Heart left ventricle (tissue), 13 donors: ENCODE measurements around the gene FOXL1.

Experiments used
- POLR2A ChIP-seq, 2 donors: fragments of 450-650 bp; IDR thresholded peaks; one replicate each; pipeline ENCODE4 v1.6.1; 2017; ENCODE audit warnings: antibody characterized with exemption in 2 of 2, mild to moderate bottlenecking in 2 of 2, moderate library complexity in 2 of 2
- TF ChIP-seq, protein P1 (sequence below), 12 donors: fragments of 200-600 bp; sonication (generic) in 4 of 12; IDR thresholded peaks; one replicate each; pipeline versions ENCODE4 v1.5.0 to v1.8.0; 2018 to 2022; ENCODE audit warnings: antibody characterized with exemption in 12 of 12, mild to moderate bottlenecking in 5 of 12
- donor health status: ischemic (EF 13 %, LVEDD 7.1; RV severe dilation, severe dysfunction).
- donor health status: DM: no; HTN: yes; CAD: no.
- donor health status: DM: no; HTN: no; CAD: no.
- donor health status: ischemic (EF 25% LVEDD 6.9; RV normal size, moderate dysfunction).
- donor health status: ischemic (EF 25% LVEDD 5.7; RV mildly dilated, moderate dysfunction).
- donor health status: ischemic (EF 35%, LVEDD 5.7; RV mildly dilated, moderate dysfunction).
- donor health status: nonischemic (EF 11% LVEDD 7.7; RV severe dilation, severe dysfunction).
- donor health status: DM: yes; HTN: yes; CAD: no.
- donor health status: PGD.
- donor health status: ischemic (EF 29% LVEDD 5.4; RV normal size, mild dysfunction).
- donor health status: nonischemic (EF 23%, LVEDD 6.1; RV moderate dilation, normal function).

GRCh38 chr16:86618431-86619238 lies 40.3 kb downstream of the FOXL1 start:
- TF ChIP-seq, protein P1, sequence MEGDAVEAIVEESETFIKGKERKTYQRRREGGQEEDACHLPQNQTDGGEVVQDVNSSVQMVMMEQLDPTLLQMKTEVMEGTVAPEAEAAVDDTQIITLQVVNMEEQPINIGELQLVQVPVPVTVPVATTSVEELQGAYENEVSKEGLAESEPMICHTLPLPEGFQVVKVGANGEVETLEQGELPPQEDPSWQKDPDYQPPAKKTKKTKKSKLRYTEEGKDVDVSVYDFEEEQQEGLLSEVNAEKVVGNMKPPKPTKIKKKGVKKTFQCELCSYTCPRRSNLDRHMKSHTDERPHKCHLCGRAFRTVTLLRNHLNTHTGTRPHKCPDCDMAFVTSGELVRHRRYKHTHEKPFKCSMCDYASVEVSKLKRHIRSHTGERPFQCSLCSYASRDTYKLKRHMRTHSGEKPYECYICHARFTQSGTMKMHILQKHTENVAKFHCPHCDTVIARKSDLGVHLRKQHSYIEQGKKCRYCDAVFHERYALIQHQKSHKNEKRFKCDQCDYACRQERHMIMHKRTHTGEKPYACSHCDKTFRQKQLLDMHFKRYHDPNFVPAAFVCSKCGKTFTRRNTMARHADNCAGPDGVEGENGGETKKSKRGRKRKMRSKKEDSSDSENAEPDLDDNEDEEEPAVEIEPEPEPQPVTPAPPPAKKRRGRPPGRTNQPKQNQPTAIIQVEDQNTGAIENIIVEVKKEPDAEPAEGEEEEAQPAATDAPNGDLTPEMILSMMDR (IDR thresholded peaks at IDR 0.05) = no peak
- TF ChIP-seq POLR2A (IDR thresholded peaks at IDR 0.05) = no peak
